Lung (tissue), 12 donors: Measurements from ENCODE around the gene ADAMTS16. TPM values are rescaled to one million over a fixed set of nuclear protein-coding genes. Genes with fewer than 3 reads are reported as not detected.
"Not testable (repeated sequence)": the region's sequence is repeated elsewhere in the genome, so short reads cannot be mapped to it uniquely, and the experiment has no call there.

Experiments
- ATAC-seq: fragments of 200-7000 bp; cut with Tn5 transposase; one replicate; pipeline ENCODE4 v1.9.1; 2020; ENCODE audit warnings: moderate number of reproducible peaks; ENCODE audit not compliant: insufficient read depth, low FRiP score
- DNase-seq, 3 donors: peaks; one replicate each; pipeline ENCODE4 v3.0.0-alpha.2; 2013 to 2017
- H3K27ac ChIP-seq, 2 donors: one replicate each; pipeline ENCODE4 v1.5.1; 2013; ENCODE audit warnings: mild to moderate bottlenecking in 2 of 2, moderate library complexity in 2 of 2, control low read depth in 1 of 2, inconsistent platforms in 1 of 2, low read depth in 1 of 2, low read length in 1 of 2
- H3K27me3 ChIP-seq, 3 donors: one replicate each; pipeline ENCODE4 v1.5.1; 2013; ENCODE audit warnings: low read length in 2 of 3; ENCODE audit not compliant: control insufficient read depth in 3 of 3, insufficient read depth in 3 of 3
- H3K36me3 ChIP-seq, 4 donors: one replicate each; pipeline ENCODE4 v1.5.1; 2013; ENCODE audit warnings: low read length in 4 of 4, mild to moderate bottlenecking in 1 of 4, moderate library complexity in 1 of 4; ENCODE audit not compliant: control insufficient read depth in 4 of 4, insufficient read depth in 4 of 4
- H3K4me1 ChIP-seq, 5 donors: one replicate each; pipeline ENCODE4 v1.5.1; 2013; ENCODE audit warnings: low read length in 5 of 5, mild to moderate bottlenecking in 2 of 5, moderate library complexity in 1 of 5; ENCODE audit not compliant: control insufficient read depth in 5 of 5, insufficient read depth in 5 of 5
- H3K4me3 ChIP-seq: one replicate; pipeline ENCODE4 v1.5.1; 2013; ENCODE audit warnings: mild to moderate bottlenecking, control low read depth, moderate library complexity
- H3K9ac ChIP-seq, 2 donors: one replicate each; pipeline ENCODE4 v1.5.1; 2013; ENCODE audit warnings: low read length in 2 of 2, control low read depth in 1 of 2; ENCODE audit not compliant: insufficient read depth in 1 of 2
- H3K9me3 ChIP-seq, 4 donors: one replicate each; pipeline ENCODE4 v1.5.1; 2013; ENCODE audit warnings: low read length in 3 of 4, mild to moderate bottlenecking in 1 of 4, moderate library complexity in 1 of 4; ENCODE audit not compliant: control insufficient read depth in 4 of 4, insufficient read depth in 3 of 4
- CTCF ChIP-seq: IDR thresholded peaks from 2 replicates; pipeline ENCODE4 v1.5.1; 2012; ENCODE audit warnings: mild to moderate bottlenecking; ENCODE audit errors: control extremely low read depth, extremely low read depth
- WGBS, 2 donors: extraction: QIAGEN DNeasy Blood & Tissue Kit; methylation state at CpG; one replicate each; pipeline ENCODE4 v1.1.7; 2013; 5-methylcytosine and 5-hydroxymethylcytosine counted together
- polyA plus RNA-seq, 2 donors: library from polyadenylated mRNA; stranded (reverse); fragments of 200-250 nt; gene quantifications; one replicate each; pipeline ENCODE4 v1.2.1, GENCODE V29; 2013
- total RNA-seq, 2 donors: library from RNA; depleted of rRNA in 1 of 2; stranded (reverse); fragments of >200 nt in 1 of 2; gene quantifications; one replicate each; pipeline ENCODE4 v1.2.1, GENCODE V29; 2014 to 2021
- donor health status: control.
- donor health status: control.
- donor health status: Bipolar disorder and iron deficiency.
- donor health status: healthy.
- donor health status: DM: yes; HTN: yes; CAD: no.

ADAMTS16 gene
- total and polyA plus RNA-seq, 4 donors = 0.09 to 0.97 TPM; not detected in 2

DNA sequence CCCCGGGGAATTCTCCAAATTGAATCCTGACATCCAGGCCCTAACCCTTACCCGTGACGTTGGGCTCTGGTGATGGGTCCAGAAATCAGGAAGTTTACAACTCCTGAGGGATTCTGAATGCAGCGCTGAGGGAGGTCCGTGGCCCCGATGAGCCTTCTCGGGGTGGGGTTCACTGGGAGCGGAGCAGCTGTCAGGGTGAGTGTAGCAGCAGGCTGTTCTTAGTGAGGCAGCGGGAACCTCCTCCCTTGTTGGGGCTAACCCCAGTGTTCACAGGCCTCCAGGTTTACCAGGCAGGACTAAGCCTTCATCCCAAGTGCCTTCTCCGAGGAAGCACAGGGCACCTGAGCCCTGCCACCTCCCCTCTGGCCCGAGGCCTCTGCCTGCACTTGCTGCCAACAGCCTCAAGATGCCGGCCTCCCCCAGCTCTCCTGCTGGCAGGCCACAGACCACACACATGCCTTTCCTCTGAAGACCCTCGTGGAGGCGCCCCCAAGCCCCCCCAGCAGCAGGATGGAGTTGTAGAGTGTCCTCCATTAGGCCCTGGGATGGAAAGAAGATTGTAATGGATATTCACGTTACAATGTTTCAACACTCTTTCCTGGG is 7.3 kb upstream of the ADAMTS16 start:
- peaks cover 0 to 4% (median 2%) of the 10 kb centered on the region in 4 donors for H3K9me3 ChIP-seq
- no peak overlapping the region for H3K4me3 ChIP-seq
- H3K36me3 ChIP-seq = no peaks in the 10 kb centered on the region
- peaks cover 0 to 3% (median 0%) of the 10 kb centered on the region in 3 donors for H3K27me3 ChIP-seq
- no peak overlapping the region for H3K27ac ChIP-seq
- no peaks in the 10 kb centered on the region for H3K4me1 ChIP-seq
- TF ChIP-seq CTCF = no peak
- H3K9ac ChIP-seq = no peak overlapping the region
- WGBS, 2 donors = 76 to 86% methylated on average over 15 of the region's 15 CpGs
- ATAC-seq (no peak), DNase-seq (no peak)

DNA sequence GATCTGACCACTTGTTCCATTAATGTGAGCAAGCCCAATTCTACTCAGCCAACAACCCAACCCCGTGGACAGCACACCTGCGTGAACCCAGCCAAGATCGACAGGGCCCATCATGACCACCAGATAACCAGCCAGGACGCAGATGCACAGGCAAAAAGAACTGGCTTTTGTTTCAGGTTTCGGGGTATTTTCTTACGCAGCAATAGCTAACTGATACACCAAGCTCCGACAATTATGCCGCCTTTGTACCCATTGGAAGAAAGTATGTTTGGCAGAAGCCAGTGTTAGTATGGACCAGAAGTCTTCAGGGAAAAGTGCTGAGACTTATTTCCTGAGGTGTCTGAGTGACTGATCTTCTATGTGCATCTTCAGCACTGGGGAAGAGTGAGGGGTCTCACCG is 6.0 kb upstream of the ADAMTS16 start:
- TF ChIP-seq CTCF = no peak
- ATAC-seq (no peak), DNase-seq (no peak)
- no peaks in the 10 kb centered on the region for H3K4me1 ChIP-seq
- H3K9me3 ChIP-seq = peaks cover 0 to 4% (median 2%) of the 10 kb centered on the region in 4 donors
- no peak overlapping the region for H3K4me3 ChIP-seq
- peaks cover 2 to 6% (median 2%) of the 10 kb centered on the region in 3 donors for H3K27me3 ChIP-seq
- WGBS, 2 donors = 91 to 95% methylated on average over 9 of the region's 9 CpGs
- no peaks in the 10 kb centered on the region for H3K36me3 ChIP-seq
- H3K9ac ChIP-seq = no peak overlapping the region
- no peak overlapping the region for H3K27ac ChIP-seq

- H3K9ac ChIP-seq = no peak overlapping the region
- H3K36me3 ChIP-seq = no peaks in the 10 kb centered on the region
- no peak for DNase-seq
- H3K27me3 ChIP-seq = peaks cover 11 to 18% (median 12%) of the 10 kb centered on the region in 3 donors
- no peak overlapping the region for H3K4me3 ChIP-seq
- H3K9me3 ChIP-seq = peaks cover 0 to 4% (median 2%) of the 10 kb centered on the region in 4 donors
- H3K4me1 ChIP-seq = peaks cover 0 to 10% (median 4%) of the 10 kb centered on the region in 5 donors
- no peak for ATAC-seq
- 44 to 48% methylated on average over 8 of the region's 8 CpGs for WGBS, 2 donors
- TF ChIP-seq CTCF = no peak
- no peak overlapping the region for H3K27ac ChIP-seq
Observed at GRCh38 chr5:5135957-5136676, 4.0 kb upstream of the ADAMTS16 start.

DNA sequence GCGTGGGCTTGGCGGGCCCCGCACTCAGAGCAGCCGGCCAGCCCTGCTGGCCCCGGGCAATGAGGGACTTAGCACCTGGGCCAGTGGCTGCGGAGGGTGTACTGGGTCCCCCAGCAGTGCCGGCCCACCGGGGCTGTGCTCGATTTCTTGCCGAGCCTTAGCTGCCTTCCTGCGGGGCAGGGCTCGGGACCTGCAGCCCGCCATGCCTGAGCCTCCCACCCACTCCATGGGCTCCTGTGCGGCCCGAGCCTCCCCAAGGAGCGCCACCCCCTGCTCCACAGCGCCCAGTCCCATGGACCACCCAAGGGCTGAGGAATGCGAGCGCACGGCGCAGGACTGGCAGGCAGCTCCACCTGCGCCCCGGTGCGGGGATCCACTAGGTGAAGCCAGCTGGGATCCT is 2.3 kb upstream of the ADAMTS16 start:
- H3K4me3 ChIP-seq, ATAC-seq, H3K4me1 ChIP-seq, DNase-seq, H3K9me3 ChIP-seq, H3K36me3 ChIP-seq, H3K9ac ChIP-seq, H3K27ac ChIP-seq: not testable (repeated sequence)
- peaks cover 11 to 23% (median 16%) of the 10 kb centered on the region in 3 donors for H3K27me3 ChIP-seq
- WGBS, 2 donors = 94 to 100% methylated on average over 18 to 22 of the region's 24 CpGs
